ENCODE data around the gene PARP6.

DNA sequence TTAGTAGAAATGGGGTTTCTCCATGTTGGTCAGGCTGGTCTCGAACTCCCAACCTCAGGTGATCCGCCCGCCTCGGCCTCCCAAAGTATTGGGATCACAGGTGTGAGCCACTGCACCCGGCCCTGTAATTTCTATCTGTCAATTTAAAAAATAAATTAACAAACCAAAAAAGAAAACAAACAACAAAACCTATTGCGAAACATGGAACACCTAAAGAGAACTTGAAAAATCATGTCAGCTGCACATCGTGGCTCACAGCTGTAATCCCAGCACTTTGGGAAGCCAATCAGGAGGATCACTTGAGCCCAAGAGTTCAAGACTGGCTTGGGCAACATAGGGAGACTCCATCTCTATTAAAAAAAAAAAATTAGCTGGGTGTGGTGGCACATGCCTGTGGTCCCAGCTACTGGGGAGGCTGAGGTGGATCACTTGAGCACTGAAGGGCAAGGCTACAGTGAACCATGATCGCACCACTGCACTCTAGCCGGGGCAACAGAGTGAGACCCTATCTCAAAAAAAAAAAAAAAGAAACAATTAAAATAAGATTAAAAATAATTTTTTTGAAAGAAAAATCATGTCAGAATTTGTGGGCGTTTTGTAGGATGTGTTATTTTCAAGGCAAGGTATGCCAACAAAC lies 19.6 kb downstream of the PARP6 start:
- TF ChIP-seq, protein P1, sequence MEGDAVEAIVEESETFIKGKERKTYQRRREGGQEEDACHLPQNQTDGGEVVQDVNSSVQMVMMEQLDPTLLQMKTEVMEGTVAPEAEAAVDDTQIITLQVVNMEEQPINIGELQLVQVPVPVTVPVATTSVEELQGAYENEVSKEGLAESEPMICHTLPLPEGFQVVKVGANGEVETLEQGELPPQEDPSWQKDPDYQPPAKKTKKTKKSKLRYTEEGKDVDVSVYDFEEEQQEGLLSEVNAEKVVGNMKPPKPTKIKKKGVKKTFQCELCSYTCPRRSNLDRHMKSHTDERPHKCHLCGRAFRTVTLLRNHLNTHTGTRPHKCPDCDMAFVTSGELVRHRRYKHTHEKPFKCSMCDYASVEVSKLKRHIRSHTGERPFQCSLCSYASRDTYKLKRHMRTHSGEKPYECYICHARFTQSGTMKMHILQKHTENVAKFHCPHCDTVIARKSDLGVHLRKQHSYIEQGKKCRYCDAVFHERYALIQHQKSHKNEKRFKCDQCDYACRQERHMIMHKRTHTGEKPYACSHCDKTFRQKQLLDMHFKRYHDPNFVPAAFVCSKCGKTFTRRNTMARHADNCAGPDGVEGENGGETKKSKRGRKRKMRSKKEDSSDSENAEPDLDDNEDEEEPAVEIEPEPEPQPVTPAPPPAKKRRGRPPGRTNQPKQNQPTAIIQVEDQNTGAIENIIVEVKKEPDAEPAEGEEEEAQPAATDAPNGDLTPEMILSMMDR (IDR thresholded peaks at IDR 0.05) = no peak
- no peak for TF ChIP-seq EZH2 (IDR thresholded peaks at IDR 0.05; ENCODE audit: borderline replicate concordance, insufficient read depth, low read depth, low read length, poor library complexity, severe bottlenecking)

All from B cell (primary cell).